Measurements from ENCODE around the gene TMEM115. TPM values are rescaled to one million over a fixed set of nuclear protein-coding genes. Genes with fewer than 3 reads are reported as not detected.

Gene TMEM115
- total and polyA plus RNA-seq, 2 donors (not counting 3 experiments of a cell fraction or from before 2014, with no cell fraction given), result 44.7 to 65.5 TPM

GRCh38 chr3:50395070-50395860 is 35.9 kb upstream of the TMEM115 start:
- dilution Hi-C loops (cut with MboI; ENCODE audit: extremely low pct_ligation_motif_present, low sequenced_read_pairs), result no loop called here
- H3K9me3 ChIP-seq (replicated peaks; ENCODE audit: control insufficient read depth, insufficient read depth, low read length), result no peaks in the 10 kb centered on the region
- no peaks in the 10 kb centered on the region for H3K36me3 ChIP-seq (ENCODE audit: control insufficient read depth in 2 of 2, extremely low read depth in 1 of 2, insufficient read depth in 2 of 2, low read length in 2 of 2)

More at GRCh38 chr3:50395070-50395860, 35.9 kb upstream of the TMEM115 start:
- intact Hi-C loops (cut with micrococcal nuclease), result no loop called here
- ChIA-PET CTCF (interaction anchor here (1.3 to 1.4 kb wide), 2 partner anchors 20 to 25 kb away, joined by 4 to 5 read pairs; no protein-coding TSS in a partner anchor), POLR2A (no interaction called here)
- H3K9me1 ChIP-seq (replicated peaks; ENCODE audit: control insufficient read depth, extremely low read depth, insufficient read depth, low read length), result no peaks in the 10 kb centered on the region
- DNase-seq (ENCODE audit: low read depth, low spot score) (no peak), FAIRE-seq (no peak)
- H3K4me2 ChIP-seq (ENCODE audit: insufficient read depth, low read length), result no peak overlapping the region
- no peak overlapping the region for H3K4me3 ChIP-seq (replicated peaks in 1 of 3; ENCODE audit: insufficient read depth in 1 of 3, low read depth in 1 of 3, low read length in 3 of 3)
- no peaks in the 10 kb centered on the region for H4K20me1 ChIP-seq (replicated peaks; ENCODE audit: control insufficient read depth, extremely low read depth, insufficient read depth, low read length)
- H3K79me2 ChIP-seq (ENCODE audit: control insufficient read depth, insufficient read depth, low read length), result no peaks in the 10 kb centered on the region
- BruUV-seq (replicated peaks), result no TSS peak
- no peak overlapping the region for H3K9ac ChIP-seq (replicated peaks; ENCODE audit: extremely low read depth, insufficient read depth, low read length)
- H3K4me1 ChIP-seq (ENCODE audit: control insufficient read depth, extremely low read depth, insufficient read depth, low read length), result no peaks in the 10 kb centered on the region
- no peak for TF ChIP-seq MYC (IDR thresholded peaks at IDR 0.05; ENCODE audit: low read depth, low read length)
- no peak for TF ChIP-seq MAX (IDR thresholded peaks at IDR 0.05; ENCODE audit: insufficient read depth, insufficient read length)
- no peak for TF ChIP-seq EZH2 (IDR thresholded peaks at IDR 0.05; ENCODE audit: borderline replicate concordance, low read depth, low read length, severe bottlenecking)
- TF ChIP-seq CTCF (IDR thresholded peaks at IDR 0.05; ENCODE audit: extremely low read depth in 1 of 2, insufficient read depth in 1 of 2, low read depth in 1 of 2, low read length in 2 of 2), result no peak
- TF ChIP-seq FOS (IDR thresholded peaks at IDR 0.05; ENCODE audit: borderline replicate concordance, insufficient read depth, low read length), result no peak
- no peak for TF ChIP-seq GATA2 (IDR thresholded peaks at IDR 0.05; ENCODE audit: insufficient read depth, insufficient read length, low read depth, low read length)
- no peak for TF ChIP-seq POLR2AphosphoS5 (IDR thresholded peaks at IDR 0.05; ENCODE audit: insufficient read depth, low read depth, low read length)
- H2AFZ ChIP-seq (ENCODE audit: low read depth, low read length), result no peak overlapping the region
- no peak overlapping the region for H3K27ac ChIP-seq (ENCODE audit: insufficient read depth, low read depth, low read length)
- no peaks in the 10 kb centered on the region for H3K27me3 ChIP-seq (ENCODE audit: control insufficient read depth in 2 of 2, insufficient read depth in 2 of 2, low read length in 2 of 2)
